ENCODE data around the gene KIRREL3.

DNA sequence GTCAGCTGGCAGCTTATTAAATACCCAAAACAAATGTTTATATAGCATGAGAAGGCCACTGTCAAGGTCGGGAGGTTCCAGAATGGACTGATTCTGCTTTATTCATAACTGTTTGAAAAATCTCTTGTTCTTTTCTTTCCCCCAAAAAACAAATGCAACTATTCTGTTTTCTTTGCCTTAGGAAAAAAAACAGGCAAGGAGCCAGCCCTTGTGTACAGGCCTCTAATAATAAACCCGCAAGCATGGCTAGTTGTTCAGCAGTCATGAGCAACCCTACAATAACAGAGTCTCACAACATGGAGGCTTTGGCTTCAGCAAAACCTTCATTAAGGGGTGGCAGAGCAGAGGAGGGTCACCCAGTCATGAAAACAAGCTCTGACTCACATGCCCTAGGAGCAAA lies 191.7 kb downstream of the KIRREL3 start:
- TF ChIP-seq EZH2 (IDR thresholded peaks at IDR 0.05; ENCODE audit: borderline replicate concordance, low read depth, low read length, severe bottlenecking) = no peak
- TF ChIP-seq, protein P1, sequence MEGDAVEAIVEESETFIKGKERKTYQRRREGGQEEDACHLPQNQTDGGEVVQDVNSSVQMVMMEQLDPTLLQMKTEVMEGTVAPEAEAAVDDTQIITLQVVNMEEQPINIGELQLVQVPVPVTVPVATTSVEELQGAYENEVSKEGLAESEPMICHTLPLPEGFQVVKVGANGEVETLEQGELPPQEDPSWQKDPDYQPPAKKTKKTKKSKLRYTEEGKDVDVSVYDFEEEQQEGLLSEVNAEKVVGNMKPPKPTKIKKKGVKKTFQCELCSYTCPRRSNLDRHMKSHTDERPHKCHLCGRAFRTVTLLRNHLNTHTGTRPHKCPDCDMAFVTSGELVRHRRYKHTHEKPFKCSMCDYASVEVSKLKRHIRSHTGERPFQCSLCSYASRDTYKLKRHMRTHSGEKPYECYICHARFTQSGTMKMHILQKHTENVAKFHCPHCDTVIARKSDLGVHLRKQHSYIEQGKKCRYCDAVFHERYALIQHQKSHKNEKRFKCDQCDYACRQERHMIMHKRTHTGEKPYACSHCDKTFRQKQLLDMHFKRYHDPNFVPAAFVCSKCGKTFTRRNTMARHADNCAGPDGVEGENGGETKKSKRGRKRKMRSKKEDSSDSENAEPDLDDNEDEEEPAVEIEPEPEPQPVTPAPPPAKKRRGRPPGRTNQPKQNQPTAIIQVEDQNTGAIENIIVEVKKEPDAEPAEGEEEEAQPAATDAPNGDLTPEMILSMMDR (IDR thresholded peaks at IDR 0.05; ENCODE audit: extremely low read depth in 1 of 2, insufficient read depth in 1 of 2, low read depth in 1 of 2, low read length in 2 of 2) = no peak
- TF ChIP-seq POLR2A (IDR thresholded peaks at IDR 0.05; ENCODE audit: low read depth, low read length) = no peak
- no peak for TF ChIP-seq MAX (IDR thresholded peaks at IDR 0.05; ENCODE audit: insufficient read depth, insufficient read length)
- no peak for TF ChIP-seq POLR2AphosphoS5 (IDR thresholded peaks at IDR 0.05; ENCODE audit: insufficient read depth, low read depth, low read length)

Data from endothelial cell of umbilical vein (primary cell).